Thymus (tissue), 2 donors: ENCODE results near the gene CBLIF. TPM values are rescaled to one million over a fixed set of nuclear protein-coding genes. Genes with fewer than 3 reads are reported as not detected.

Source experiments
- polyA plus RNA-seq: library from polyadenylated mRNA; stranded (reverse); fragments of 200-250 nt; gene quantifications from one replicate; pipeline ENCODE4 v1.2.3, GENCODE V29; 2013
- total RNA-seq: library from RNA; stranded (reverse); fragments of 120-200 nt; gene quantifications from one replicate; pipeline ENCODE4 v1.2.4, GENCODE V29; 2013
- donor health status: healthy.

Gene CBLIF
- total and polyA plus RNA-seq, 2 donors, result 0.05 TPM; not detected in 1

Other genes with a start within 250 kb of the CBLIF start
- gene OSBP, start 229.7 kb downstream of the CBLIF start, total RNA-seq, result 17.5 TPM
- gene OSBP, start 229.7 kb downstream of the CBLIF start, polyA plus RNA-seq, result 21.5 TPM
- 6.0 TPM for gene PATL1, start 176.5 kb downstream of the CBLIF start, total RNA-seq
- gene PATL1, start 176.5 kb downstream of the CBLIF start, polyA plus RNA-seq, result 13.0 TPM
- gene OR10V1, start 131.7 kb downstream of the CBLIF start, total RNA-seq, result not detected
- not detected for gene OR10V1, start 131.7 kb downstream of the CBLIF start, polyA plus RNA-seq
- gene STX3, start 90.1 kb downstream of the CBLIF start, total RNA-seq, result 9.4 TPM
- 14.1 TPM for gene STX3, start 90.1 kb downstream of the CBLIF start, polyA plus RNA-seq
- gene MRPL16, start 34.7 kb downstream of the CBLIF start, total RNA-seq, result 58.1 TPM
- 67.7 TPM for gene MRPL16, start 34.7 kb downstream of the CBLIF start, polyA plus RNA-seq
- gene TCN1, start 21.0 kb upstream of the CBLIF start, total RNA-seq, result 2.1 TPM
- 1.4 TPM for gene TCN1, start 21.0 kb upstream of the CBLIF start, polyA plus RNA-seq
- not detected for gene OOSP3, start 33.3 kb upstream of the CBLIF start, total RNA-seq
- gene OOSP3, start 33.3 kb upstream of the CBLIF start, polyA plus RNA-seq, result 0.05 TPM
- gene OOSP1, start 92.9 kb upstream of the CBLIF start, total RNA-seq, result not detected
- gene OOSP1, start 92.9 kb upstream of the CBLIF start, polyA plus RNA-seq, result not detected
- gene OOSP4A, start 118.5 kb upstream of the CBLIF start, total RNA-seq, result not detected
- 0.18 TPM for gene OOSP4A, start 118.5 kb upstream of the CBLIF start, polyA plus RNA-seq
- gene OOSP4B, start 171.7 kb upstream of the CBLIF start, total RNA-seq, result not detected
- gene OOSP4B, start 171.7 kb upstream of the CBLIF start, polyA plus RNA-seq, result 0.07 TPM
- gene OOSP2, start 194.9 kb upstream of the CBLIF start, total RNA-seq, result not detected
- 0.14 TPM for gene OOSP2, start 194.9 kb upstream of the CBLIF start, polyA plus RNA-seq
- gene MS4A3, start 211.2 kb upstream of the CBLIF start, total RNA-seq, result 7.8 TPM
- 2.2 TPM for gene MS4A3, start 211.2 kb upstream of the CBLIF start, polyA plus RNA-seq
- gene MS4A2, start 243.2 kb upstream of the CBLIF start, total RNA-seq, result 0.42 TPM
- 0.05 TPM for gene MS4A2, start 243.2 kb upstream of the CBLIF start, polyA plus RNA-seq